Thoracic aorta (tissue), 2 donors: Measurements from ENCODE around the gene NOB1. TPM values are rescaled to one million over a fixed set of nuclear protein-coding genes. Genes with fewer than 3 reads are reported as not detected.
"Not testable (repeated sequence)": the region's sequence is repeated elsewhere in the genome, so short reads cannot be mapped to it uniquely, and the experiment has no call there.

Experiments used
- ATAC-seq: fragments of 150-250 bp; one replicate; pipeline ENCODE4 v1.8.0; 2017; ENCODE audit warnings: low read depth; ENCODE audit not compliant: insufficient number of reproducible peaks, low FRiP score
- DNase-seq: peaks from one replicate; pipeline ENCODE4 v3.0.0-alpha.2; 2020; ENCODE audit warnings: low spot score
- H3K27ac ChIP-seq, 2 donors: fragments of 200-600 bp; sonication (generic); 1 replicate in 1 of 2; 2 replicates in 1 of 2; pipeline ENCODE4 v1.5.1; 2016; ENCODE audit warnings: mild to moderate bottlenecking in 2 of 2, moderate library complexity in 2 of 2
- H3K27me3 ChIP-seq: fragments of 200-600 bp; sonication (generic); replicated peaks from 2 replicates; pipeline ENCODE4 v1.6.0; 2016; ENCODE audit warnings: mild to moderate bottlenecking; ENCODE audit not compliant: insufficient read depth
- H3K36me3 ChIP-seq: fragments of 200-600 bp; sonication (generic); one replicate; pipeline ENCODE4 v1.5.1; 2016
- H3K4me1 ChIP-seq, 2 donors: fragments of 200-600 bp; sonication (generic); 1 replicate in 1 of 2; 2 replicates in 1 of 2; pipeline versions ENCODE4 v1.5.1 to v1.6.0; 2016; ENCODE audit warnings: low read depth in 2 of 2, mild to moderate bottlenecking in 1 of 2; ENCODE audit not compliant: control insufficient read depth in 1 of 2
- H3K4me3 ChIP-seq: fragments of 200-600 bp; sonication (generic); 2 replicates; pipeline ENCODE4 v1.5.1; 2016; ENCODE audit warnings: mild to moderate bottlenecking
- H3K9me3 ChIP-seq: fragments of 200-600 bp; sonication (generic); 2 replicates; pipeline ENCODE4 v1.5.1; 2016
- total RNA-seq, 2 donors: library from RNA; depleted of rRNA; stranded (reverse); fragments of >200 nt; gene quantifications; one replicate each; pipeline versions ENCODE4 v1.1.0 to v1.2.3, GENCODE V29; 2016
- TF ChIP-seq, protein P1 (sequence below): fragments of 200-600 bp; sonication (generic); IDR thresholded peaks from one replicate; pipeline ENCODE4 v1.5.1; 2019; ENCODE audit warnings: antibody characterized with exemption

Gene NOB1
- total RNA-seq, 2 donors from 2014 or later = 7.0 to 38.9 TPM

DNA sequence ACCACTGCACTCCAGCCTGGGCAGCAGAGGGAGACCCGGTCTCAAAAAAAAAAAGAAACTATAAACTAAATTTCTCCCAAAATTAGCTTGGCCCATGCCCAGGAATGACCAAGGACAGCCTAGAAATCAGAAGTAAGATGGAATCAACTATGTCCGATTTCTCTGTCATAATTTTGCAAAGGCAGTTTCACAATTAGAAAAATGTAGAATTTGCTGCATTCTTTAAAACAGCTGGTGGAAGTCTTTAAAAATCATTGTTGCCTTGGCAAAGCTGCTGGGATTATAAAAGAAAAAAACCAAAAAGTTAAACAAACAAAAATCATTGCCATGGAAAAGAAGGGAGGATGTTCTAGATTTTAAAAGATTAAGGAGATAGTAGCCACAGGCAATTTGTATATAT lies 39.8 kb upstream of the NOB1 start:
- H3K9me3 ChIP-seq = no peaks in the 10 kb centered on the region
- H3K4me1 ChIP-seq = peaks cover 4 to 28% of the 10 kb centered on the region in 2 donors
- H3K27me3 ChIP-seq = no peaks in the 10 kb centered on the region
- peaks cover 11% of the 10 kb centered on the region for H3K36me3 ChIP-seq
- TF ChIP-seq, protein P1, sequence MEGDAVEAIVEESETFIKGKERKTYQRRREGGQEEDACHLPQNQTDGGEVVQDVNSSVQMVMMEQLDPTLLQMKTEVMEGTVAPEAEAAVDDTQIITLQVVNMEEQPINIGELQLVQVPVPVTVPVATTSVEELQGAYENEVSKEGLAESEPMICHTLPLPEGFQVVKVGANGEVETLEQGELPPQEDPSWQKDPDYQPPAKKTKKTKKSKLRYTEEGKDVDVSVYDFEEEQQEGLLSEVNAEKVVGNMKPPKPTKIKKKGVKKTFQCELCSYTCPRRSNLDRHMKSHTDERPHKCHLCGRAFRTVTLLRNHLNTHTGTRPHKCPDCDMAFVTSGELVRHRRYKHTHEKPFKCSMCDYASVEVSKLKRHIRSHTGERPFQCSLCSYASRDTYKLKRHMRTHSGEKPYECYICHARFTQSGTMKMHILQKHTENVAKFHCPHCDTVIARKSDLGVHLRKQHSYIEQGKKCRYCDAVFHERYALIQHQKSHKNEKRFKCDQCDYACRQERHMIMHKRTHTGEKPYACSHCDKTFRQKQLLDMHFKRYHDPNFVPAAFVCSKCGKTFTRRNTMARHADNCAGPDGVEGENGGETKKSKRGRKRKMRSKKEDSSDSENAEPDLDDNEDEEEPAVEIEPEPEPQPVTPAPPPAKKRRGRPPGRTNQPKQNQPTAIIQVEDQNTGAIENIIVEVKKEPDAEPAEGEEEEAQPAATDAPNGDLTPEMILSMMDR = no peak
- DNase-seq (no peak), ATAC-seq (no peak)
- H3K4me3 ChIP-seq = no peak overlapping the region
- no peak overlapping the region for H3K27ac ChIP-seq

DNA sequence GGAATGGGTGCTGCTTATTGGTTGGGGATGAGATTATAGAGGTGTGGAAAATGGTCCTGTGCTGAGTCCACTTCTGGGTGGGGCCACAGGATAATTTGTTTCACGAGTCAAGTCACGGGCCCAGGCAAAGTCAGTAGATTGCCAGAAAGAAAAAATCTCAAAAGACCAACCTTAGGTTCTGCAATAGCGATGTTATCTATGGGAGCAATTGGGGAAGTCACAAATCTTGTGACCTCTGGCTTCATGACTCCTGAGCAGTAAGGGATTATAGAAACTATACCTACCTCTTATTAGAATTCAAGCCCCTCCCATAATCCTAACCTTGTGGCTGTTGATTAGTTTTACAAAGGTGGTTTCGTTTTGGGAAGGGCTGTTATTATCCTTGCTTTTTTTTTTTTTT lies 38.8 kb upstream of the NOB1 start:
- Histone ChIP-seq H3K27me3 (no peaks in the 10 kb centered on the region), H3K27ac (no peak overlapping the region), H3K4me3 (no peak overlapping the region), H3K4me1 (peaks cover 4 to 19% of the 10 kb centered on the region in 2 donors), H3K36me3 (peaks cover 15% of the 10 kb centered on the region), H3K9me3 (no peaks in the 10 kb centered on the region)
- DNase-seq (no peak), ATAC-seq (no peak)
- TF ChIP-seq, protein P1 = no peak

- not testable (repeated sequence) for H3K9me3 ChIP-seq, H3K27ac ChIP-seq, H3K4me3 ChIP-seq, ATAC-seq, H3K27me3 ChIP-seq, DNase-seq, H3K4me1 ChIP-seq
- H3K36me3 ChIP-seq = peaks cover 15% of the 10 kb centered on the region
Observed at GRCh38 chr16:69791391-69791847, 36.7 kb upstream of the NOB1 start.

GRCh38 chr16:69787883-69788282 lies 33.2 kb upstream of the NOB1 start:
- Histone ChIP-seq H3K27ac (no peak overlapping the region), H3K36me3 (peaks cover 15% of the 10 kb centered on the region), H3K9me3 (no peaks in the 10 kb centered on the region), H3K27me3 (no peaks in the 10 kb centered on the region), H3K4me3 (no peak overlapping the region), H3K4me1 (no peaks in the 10 kb centered on the region)
- ATAC-seq (no peak), DNase-seq (no peak)
- TF ChIP-seq, protein P1 = no peak

- Histone ChIP-seq H3K4me1 (no peaks in the 10 kb centered on the region), H3K9me3 (no peaks in the 10 kb centered on the region), H3K36me3 (peaks cover 5% of the 10 kb centered on the region), H3K27ac (no peak overlapping the region), H3K27me3 (no peaks in the 10 kb centered on the region), H3K4me3 (no peak overlapping the region)
- TF ChIP-seq, protein P1 = no peak
- no peak for ATAC-seq
- DNase-seq = no peak
Observed at GRCh38 chr16:69784586-69784985, 29.9 kb upstream of the NOB1 start.

- H3K4me3 ChIP-seq = no peak overlapping the region
- H3K4me1 ChIP-seq = no peaks in the 10 kb centered on the region
- H3K36me3 ChIP-seq = no peaks in the 10 kb centered on the region
- H3K27ac ChIP-seq = no peak overlapping the region
- ATAC-seq (no peak), DNase-seq (no peak)
- no peaks in the 10 kb centered on the region for H3K27me3 ChIP-seq
- TF ChIP-seq, protein P1 = no peak
- peaks cover under 1% of the 10 kb centered on the region for H3K9me3 ChIP-seq
Observed at GRCh38 chr16:69781118-69781517, 26.4 kb upstream of the NOB1 start.
